Stimulated activated CD8-positive, alpha-beta memory T cell treated with anti-CD3 and anti-CD28 coated beads, Interleukin-15, amount 100 ng/mL, for 48 hours (primary cell): ENCODE data around the gene CIP2A.
"Not testable (repeated sequence)": the region's sequence is repeated elsewhere in the genome, so short reads cannot be mapped to it uniquely, and the experiment has no call there.

ENCODE experiments used
- DNase-seq, 2 donors: peaks; one replicate each; pipeline ENCODE4 v3.0.0-alpha.2; 2020; ENCODE audit warnings: low read depth in 2 of 2

The CIP2A gene

DNA sequence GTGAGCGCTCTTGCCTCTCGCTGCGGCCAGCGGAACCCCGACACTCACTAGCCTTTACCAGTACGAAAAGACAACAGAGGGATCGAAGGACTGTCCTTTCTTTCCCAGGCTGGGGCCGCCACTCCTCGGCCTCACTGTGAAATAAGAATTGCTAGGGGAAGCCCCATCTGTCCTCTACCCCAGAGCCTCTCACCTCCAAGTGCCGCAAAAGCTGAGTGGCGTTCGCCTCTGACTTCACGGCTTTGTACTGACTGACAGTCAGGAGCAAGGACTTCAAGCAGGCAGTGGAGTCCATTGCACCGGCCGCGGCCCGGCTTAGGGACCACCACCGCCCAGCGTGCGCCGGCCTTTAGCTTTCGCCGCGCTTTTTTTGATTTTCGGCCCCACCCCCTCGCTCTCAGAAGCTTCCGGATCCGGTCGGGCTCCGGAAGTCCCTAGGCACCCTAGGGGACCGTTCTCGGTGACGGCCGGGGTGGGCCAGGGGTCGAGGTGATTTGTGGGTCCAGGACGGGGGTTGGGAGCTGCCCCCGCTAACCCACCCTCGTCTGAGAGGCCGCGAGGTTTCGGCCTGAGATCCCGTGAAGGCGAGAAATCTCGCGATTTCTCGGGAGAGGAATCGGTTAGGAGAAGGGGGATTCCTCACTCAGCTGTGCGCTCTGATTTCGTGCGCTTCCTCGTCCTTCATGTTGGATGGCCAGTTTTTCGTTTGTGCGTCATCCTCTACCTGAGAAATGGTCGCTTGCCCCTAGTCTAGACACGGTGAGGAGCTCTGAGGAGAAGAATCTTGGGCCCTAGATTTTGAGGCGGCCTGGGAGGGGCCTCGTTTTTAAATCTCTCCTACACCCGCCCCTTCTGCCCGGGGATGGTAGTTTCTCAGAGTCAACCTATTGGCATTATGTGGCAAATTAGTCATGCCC, at the start of gene CIP2A, which contains the start of gene DZIP3:
Gene CIP2A, minus strand, starts transcription at position 358 of the 917 bp plus-strand sequence. Its CDS starts 63 bp downstream, at position 295.
Gene DZIP3, plus strand, starts transcription at position 642 of the 917 bp plus-strand sequence. CDS start 15,685 bp downstream, outside the sequence.
- DNase-seq, result peak; percentile 87 to 88

- DNase-seq, result no peak
Observed at GRCh38 chr3:108629974-108630373, 40.7 kb upstream of the CIP2A start.

GRCh38 chr3:108623504-108623903, 34.3 kb upstream of the CIP2A start:
- DNase-seq, result no peak

DNA sequence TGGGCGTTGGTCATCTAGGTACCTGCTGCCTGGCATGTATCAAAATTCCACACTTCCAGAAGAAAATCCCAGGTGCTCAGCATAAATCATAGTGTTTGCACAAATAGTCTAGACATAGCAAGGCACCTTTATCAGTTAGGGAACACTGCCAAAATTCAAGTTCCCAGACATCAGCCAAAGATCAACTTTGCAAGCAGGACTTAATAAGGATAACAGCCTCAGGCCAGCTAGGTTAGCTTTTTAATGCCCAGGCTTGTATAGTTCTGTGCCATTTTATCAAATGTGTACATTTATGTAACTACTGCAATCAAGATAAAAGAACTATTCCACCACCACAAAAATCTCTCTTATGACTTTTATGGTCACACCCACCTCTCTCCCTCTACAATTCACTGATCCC, 31.0 kb upstream of the CIP2A start:
- no peak for DNase-seq

GRCh38 chr3:108616090-108616489, 26.9 kb upstream of the CIP2A start:
- not testable (repeated sequence) for DNase-seq

DNA sequence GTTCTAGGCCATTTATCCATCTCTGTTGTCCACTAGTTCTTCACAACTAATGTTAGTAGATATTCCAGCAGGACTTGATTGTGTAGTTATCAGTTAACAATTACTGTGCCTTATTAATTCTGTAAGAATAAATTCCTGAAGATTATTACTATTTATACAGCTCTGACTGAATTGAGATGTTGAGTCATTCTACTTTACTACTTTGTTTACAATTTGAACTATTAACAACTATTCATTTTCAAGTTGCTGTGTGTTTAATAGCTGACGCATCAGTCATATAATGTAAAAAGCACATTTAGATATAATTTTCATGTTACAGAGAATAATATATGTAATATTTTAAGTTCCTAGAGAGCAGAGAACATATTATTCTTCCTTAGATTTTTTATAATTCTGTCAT, 21.4 kb upstream of the CIP2A start:
- DNase-seq, result no peak

- no peak for DNase-seq
Observed at GRCh38 chr3:108608750-108609149, 19.5 kb upstream of the CIP2A start.

- DNase-seq, result no peak
Observed at GRCh38 chr3:108605491-108605890, 16.3 kb upstream of the CIP2A start.

GRCh38 chr3:108605028-108605427, 15.8 kb upstream of the CIP2A start:
- no peak for DNase-seq

- no peak for DNase-seq
Observed at GRCh38 chr3:108603691-108604090, 14.5 kb upstream of the CIP2A start.

DNA sequence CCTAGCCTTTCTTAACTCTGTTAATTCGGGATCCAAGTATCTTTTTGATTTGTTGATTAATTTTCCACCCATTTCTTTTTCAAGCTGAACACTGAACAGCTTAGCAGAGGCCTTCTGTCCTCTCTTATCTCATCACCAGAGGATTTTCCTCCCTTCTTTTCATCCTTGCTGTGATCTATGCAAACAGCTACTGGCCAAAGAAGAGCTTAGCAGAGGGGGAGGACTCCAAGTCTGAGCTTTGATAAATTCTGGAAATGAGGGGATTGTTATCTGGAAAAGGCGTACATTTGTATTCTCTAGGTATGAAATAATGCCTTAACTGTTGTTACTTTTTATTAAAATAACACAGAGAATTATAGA, 13.7 kb upstream of the CIP2A start:
- DNase-seq, result no peak

GRCh38 chr3:108602249-108602934, 13.2 kb upstream of the CIP2A start:
- no peak for DNase-seq

DNA sequence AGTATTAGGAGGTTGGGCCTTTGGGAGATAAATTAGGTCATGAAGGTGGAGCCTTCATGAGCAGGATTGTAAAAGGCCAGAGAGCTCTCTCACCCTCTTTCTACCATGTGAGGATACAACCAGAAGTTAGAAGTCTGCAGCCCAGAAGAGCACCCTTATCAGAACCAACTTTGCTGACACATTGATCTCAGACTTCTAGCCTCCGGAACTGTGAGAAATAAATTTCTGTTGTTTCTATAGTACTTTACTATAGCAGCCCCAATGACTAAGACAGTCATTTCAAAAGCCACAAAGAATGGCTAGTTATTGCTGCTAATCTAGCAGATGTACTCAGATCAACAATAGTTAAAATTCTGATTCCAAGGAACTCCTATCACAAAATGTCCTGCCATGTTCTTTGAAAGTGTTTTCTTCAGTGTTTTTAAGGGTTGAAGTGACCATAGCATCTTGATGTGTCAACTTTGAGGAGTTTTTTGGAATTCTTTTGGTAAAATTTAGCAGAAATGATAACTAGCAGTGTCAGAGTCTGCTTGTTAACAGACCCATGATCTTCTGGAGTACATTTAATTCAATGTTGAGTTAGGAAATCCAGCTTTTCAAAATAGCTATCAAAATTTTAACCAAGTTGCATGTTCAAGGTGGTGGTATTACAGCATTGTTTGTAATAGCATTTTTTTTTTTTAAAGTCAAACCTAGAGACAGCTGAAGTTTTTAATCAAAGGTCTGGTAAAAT, 10.6 kb upstream of the CIP2A start:
- no peak for DNase-seq

GRCh38 chr3:108598375-108598774, 9.1 kb upstream of the CIP2A start:
- no peak for DNase-seq

DNA sequence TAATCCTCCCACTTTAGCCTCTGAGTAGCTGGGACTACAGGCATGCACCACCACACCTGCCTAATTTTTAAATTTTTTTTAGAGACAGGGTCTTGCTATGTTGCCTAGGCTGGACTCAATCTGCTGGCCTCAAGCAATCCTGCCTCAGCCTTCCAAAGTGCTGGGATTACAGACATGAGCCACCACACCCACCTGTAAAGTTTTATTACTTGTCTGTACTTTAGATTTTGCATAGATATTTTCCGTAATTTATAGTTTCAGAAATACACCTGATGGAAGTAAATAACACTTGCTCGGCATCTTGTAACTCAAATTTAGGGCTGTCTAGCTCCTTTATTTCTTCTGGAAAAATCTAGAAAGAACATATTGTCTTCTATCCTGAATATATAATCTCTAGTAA, 6.1 kb upstream of the CIP2A start:
- no peak for DNase-seq

DNA sequence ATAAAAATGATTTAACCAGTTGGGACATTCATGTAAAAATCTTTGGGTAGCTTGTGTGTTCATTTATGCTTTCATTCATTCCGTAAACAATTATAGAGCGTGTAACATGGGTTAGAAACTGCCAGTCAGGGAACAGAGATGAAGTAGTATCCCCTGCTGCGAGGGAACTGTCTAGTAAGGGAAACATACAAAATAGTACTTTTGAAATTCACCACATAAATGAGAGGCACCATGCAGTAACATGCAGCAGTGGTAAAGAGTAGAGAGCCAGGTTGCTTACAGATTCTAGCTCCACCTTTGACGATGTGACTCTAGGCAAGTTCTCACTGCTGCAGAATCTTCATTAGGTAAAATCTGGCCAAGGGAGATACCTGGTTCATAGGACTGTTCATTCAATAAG, 1.2 kb upstream of the CIP2A start:
- DNase-seq, result no peak

DNA sequence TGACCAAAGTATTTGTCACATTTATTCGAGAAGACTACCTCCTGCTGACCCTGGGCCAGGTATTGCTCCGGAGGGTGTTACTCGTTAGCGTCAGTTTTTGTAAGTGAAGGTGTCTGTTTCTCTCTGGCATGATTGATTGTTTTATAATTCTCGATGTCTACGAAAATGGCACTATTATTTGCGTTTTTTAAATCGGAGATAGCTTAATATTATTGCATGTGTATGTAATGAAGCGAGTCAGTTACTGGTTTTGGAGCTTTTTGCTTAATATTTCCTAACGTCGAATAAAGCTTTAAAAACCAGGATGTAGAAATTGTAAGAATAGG, 723 bp upstream of the CIP2A start:
- no peak for DNase-seq

DNA sequence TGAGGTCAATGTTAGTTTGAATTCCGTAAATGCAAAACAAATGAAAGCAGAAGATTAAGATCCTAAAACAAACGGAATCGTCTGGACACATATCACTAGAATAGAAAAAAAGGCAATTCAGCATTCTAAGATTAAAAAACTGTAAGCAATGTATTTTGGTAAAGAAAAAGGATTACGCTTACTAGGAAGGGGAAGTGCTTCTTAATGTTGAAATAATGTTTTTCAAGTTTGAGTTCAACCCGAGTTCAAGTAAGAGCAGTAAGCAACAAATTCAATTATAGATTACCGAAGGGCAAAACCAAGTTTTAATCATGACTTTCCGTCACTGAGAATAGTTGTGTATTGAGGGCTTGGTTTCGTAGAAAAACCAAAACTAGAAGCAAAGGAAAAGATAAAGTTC, 637 bp downstream of the CIP2A start:
- DNase-seq, result no peak

DNA sequence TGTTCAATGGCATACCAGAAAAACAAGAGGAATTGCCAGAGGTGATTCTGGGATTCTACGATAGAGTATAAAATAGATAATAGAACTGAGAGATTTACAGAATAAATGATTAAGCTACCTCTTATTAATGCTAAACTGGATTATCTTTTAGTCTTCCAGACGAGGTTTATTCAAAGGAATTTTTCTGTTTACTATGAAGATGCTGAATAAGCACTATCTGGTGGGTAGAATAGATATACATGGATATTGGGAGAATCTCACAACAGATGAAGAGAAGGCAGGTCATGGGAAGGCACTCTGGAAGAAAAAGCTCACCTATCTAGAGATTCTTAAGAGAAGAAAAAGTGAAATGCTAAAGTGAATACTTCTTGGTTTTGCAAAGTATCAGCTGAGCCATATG, 11.2 kb downstream of the CIP2A start:
- DNase-seq, result no peak

DNA sequence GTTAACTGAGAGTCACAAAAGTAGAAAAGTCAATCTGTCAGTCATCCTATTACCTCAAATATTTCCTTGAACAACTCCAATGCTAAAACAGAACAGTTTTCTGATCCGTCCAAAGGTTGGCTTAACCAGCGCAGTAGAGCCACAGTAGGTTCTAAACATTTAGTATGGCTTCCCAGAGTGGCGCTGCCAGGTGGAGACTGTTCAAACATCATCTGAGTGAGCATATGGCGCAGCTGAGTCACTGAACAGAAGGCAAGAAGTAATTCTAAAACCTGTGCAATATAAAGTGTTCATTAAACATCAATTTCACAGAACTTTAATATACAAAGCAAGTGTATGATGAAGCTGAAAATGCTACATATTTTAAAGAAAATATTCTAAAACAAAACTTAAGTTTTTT, 19.9 kb downstream of the CIP2A start:
- no peak for DNase-seq

- DNase-seq, result no peak
Observed at GRCh38 chr3:108566599-108566998, 22.6 kb downstream of the CIP2A start.

DNA sequence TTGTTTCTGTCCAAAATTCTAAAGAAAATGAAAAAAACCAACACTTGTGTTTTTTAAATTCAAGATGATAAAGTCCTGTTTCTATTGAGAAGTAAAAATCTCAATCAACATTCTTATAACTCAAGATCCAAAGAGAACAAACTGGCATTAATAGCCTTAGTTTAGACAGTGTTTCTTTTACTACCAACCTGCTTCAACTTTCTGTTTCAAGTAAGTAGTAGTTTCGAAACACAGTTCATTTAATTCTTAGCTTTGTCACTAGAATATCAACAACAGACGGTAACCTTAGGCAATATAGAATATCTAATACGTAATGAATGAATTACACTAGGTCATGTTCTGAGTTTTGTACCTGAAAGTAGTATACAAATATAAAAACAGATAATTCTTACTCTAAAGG, 23.7 kb downstream of the CIP2A start:
- no peak for DNase-seq

GRCh38 chr3:108564564-108564963, 24.7 kb downstream of the CIP2A start:
- no peak for DNase-seq
